GM12872 (cell line): Measurements from ENCODE around the gene RIPOR1.

Experiments used
- TF ChIP-seq, protein P1 (sequence below): IDR thresholded peaks from 3 replicates; pipeline ENCODE4 v1.5.1; 2011; ENCODE audit warnings: low read depth, mild to moderate bottlenecking, low read length, moderate library complexity; ENCODE audit not compliant: insufficient read depth

Gene RIPOR1, protein sequence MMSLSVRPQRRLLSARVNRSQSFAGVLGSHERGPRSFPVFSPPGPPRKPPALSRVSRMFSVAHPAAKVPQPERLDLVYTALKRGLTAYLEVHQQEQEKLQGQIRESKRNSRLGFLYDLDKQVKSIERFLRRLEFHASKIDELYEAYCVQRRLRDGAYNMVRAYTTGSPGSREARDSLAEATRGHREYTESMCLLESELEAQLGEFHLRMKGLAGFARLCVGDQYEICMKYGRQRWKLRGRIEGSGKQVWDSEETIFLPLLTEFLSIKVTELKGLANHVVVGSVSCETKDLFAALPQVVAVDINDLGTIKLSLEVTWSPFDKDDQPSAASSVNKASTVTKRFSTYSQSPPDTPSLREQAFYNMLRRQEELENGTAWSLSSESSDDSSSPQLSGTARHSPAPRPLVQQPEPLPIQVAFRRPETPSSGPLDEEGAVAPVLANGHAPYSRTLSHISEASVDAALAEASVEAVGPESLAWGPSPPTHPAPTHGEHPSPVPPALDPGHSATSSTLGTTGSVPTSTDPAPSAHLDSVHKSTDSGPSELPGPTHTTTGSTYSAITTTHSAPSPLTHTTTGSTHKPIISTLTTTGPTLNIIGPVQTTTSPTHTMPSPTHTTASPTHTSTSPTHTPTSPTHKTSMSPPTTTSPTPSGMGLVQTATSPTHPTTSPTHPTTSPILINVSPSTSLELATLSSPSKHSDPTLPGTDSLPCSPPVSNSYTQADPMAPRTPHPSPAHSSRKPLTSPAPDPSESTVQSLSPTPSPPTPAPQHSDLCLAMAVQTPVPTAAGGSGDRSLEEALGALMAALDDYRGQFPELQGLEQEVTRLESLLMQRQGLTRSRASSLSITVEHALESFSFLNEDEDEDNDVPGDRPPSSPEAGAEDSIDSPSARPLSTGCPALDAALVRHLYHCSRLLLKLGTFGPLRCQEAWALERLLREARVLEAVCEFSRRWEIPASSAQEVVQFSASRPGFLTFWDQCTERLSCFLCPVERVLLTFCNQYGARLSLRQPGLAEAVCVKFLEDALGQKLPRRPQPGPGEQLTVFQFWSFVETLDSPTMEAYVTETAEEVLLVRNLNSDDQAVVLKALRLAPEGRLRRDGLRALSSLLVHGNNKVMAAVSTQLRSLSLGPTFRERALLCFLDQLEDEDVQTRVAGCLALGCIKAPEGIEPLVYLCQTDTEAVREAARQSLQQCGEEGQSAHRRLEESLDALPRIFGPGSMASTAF

DNA sequence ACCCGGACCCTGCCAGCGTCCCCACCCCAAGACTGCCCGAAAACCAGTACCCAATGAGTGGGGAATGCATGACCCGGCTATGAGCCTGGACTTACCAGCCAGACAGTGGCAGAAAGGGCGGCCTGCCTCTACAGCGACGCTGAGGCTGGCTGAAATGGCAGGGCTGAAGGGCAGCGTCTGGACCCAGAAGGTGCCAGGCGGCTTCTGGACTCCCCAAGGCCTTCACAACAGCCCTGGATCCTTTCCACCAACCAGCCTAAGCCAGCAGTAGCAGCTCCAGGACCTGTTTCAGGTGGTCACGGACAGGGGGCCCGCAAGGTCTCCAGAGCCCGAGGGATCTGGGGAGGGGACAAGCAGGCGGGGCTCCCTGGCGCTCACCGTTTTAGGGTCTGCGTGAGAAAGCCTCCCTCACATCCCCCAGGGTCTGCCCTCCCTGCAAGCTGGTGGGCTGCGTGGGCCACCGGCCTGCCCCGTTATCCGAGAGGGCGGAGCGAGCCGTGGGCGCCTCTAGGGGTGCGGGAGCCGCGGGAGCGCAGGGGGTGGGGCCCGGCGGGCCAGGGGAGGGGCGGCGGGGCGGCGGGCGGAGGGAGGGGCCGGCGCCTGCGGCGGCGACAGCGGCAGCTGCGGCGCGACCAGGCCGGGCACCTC lies at the start of gene RIPOR1:
Gene RIPOR1 (plus strand): TSS at position 608 of the 648 bp plus-strand sequence. CDS start 9,618 bp downstream, outside the sequence.
- TF ChIP-seq, protein P1, sequence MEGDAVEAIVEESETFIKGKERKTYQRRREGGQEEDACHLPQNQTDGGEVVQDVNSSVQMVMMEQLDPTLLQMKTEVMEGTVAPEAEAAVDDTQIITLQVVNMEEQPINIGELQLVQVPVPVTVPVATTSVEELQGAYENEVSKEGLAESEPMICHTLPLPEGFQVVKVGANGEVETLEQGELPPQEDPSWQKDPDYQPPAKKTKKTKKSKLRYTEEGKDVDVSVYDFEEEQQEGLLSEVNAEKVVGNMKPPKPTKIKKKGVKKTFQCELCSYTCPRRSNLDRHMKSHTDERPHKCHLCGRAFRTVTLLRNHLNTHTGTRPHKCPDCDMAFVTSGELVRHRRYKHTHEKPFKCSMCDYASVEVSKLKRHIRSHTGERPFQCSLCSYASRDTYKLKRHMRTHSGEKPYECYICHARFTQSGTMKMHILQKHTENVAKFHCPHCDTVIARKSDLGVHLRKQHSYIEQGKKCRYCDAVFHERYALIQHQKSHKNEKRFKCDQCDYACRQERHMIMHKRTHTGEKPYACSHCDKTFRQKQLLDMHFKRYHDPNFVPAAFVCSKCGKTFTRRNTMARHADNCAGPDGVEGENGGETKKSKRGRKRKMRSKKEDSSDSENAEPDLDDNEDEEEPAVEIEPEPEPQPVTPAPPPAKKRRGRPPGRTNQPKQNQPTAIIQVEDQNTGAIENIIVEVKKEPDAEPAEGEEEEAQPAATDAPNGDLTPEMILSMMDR: no peak

- TF ChIP-seq, protein P1: peak; percentile 87
Measured at GRCh38 chr16:67480833-67481560, 47.6 kb upstream of the RIPOR1 start, which contains the start of gene ATP6V0D1. TSS of gene ATP6V0D1 (minus strand) at chr16:67481157. CDS start at chr16:67481086, 71 bp downstream.

- TF ChIP-seq, protein P1: no peak
Measured at GRCh38 chr16:67481561-67482232, 46.9 kb upstream of the RIPOR1 start.

- TF ChIP-seq, protein P1: no peak
Measured at GRCh38 chr16:67482233-67482924, 46.2 kb upstream of the RIPOR1 start.

- TF ChIP-seq, protein P1: no peak
Measured at GRCh38 chr16:67483150-67483549, 45.5 kb upstream of the RIPOR1 start, which contains the start of gene AGRP. TSS of gene AGRP (minus strand) at chr16:67483547. CDS start at chr16:67483398, 149 bp downstream.
